HG03045 (cell line): ENCODE results near the gene WDR33.
"Not testable (repeated sequence)": the region's sequence is repeated elsewhere in the genome, so short reads cannot be mapped to it uniquely, and the experiment has no call there.

Source experiments
- ATAC-seq: cut with Tn5 transposase; IDR thresholded peaks from one replicate; pipeline ENCODE4 v1.9.1; 2021; ENCODE audit warnings: mild to moderate bottlenecking, moderate library complexity; ENCODE audit not compliant: unreplicated experiment

WDR33 gene

GRCh38 chr2:127810619-127811396 lies at the start of gene WDR33:
Gene WDR33, minus strand, starts transcription at chr2:127811171. Its CDS starts 40,190 bp downstream, at chr2:127770981.
- ATAC-seq = peak; percentile 97

GRCh38 chr2:127860130-127860529 lies 49.2 kb upstream of the WDR33 start:
- ATAC-seq = no peak

- no peak for ATAC-seq
These were observed 48.7 kb upstream of the WDR33 start for GRCh38 chr2:127859712-127860085.

GRCh38 chr2:127857265-127857808 lies 46.4 kb upstream of the WDR33 start:
- peak; percentile 12 for ATAC-seq

GRCh38 chr2:127853671-127854070 lies 42.7 kb upstream of the WDR33 start:
- no peak for ATAC-seq

GRCh38 chr2:127852388-127852787 lies 41.4 kb upstream of the WDR33 start:
- no peak for ATAC-seq

GRCh38 chr2:127847931-127848330 lies 37.0 kb upstream of the WDR33 start:
- no peak for ATAC-seq

GRCh38 chr2:127844973-127845372 lies 34.0 kb upstream of the WDR33 start:
- no peak for ATAC-seq

- ATAC-seq = no peak
These were observed 32.7 kb upstream of the WDR33 start for GRCh38 chr2:127843677-127844076.

- no peak for ATAC-seq
These were observed 30.7 kb upstream of the WDR33 start for GRCh38 chr2:127841466-127842178.

- no peak for ATAC-seq
These were observed 29.9 kb upstream of the WDR33 start for GRCh38 chr2:127840893-127841292.

GRCh38 chr2:127834951-127835350 lies 24.0 kb upstream of the WDR33 start:
- ATAC-seq = no peak

GRCh38 chr2:127829845-127830246 lies 18.9 kb upstream of the WDR33 start:
- peak; percentile 92 for ATAC-seq

GRCh38 chr2:127826708-127827107 lies 15.7 kb upstream of the WDR33 start:
- ATAC-seq = not testable (repeated sequence)

- no peak for ATAC-seq
These were observed 15.1 kb upstream of the WDR33 start for GRCh38 chr2:127826047-127826446.

- ATAC-seq = no peak
These were observed 9.2 kb upstream of the WDR33 start for GRCh38 chr2:127820080-127820668.

- no peak for ATAC-seq
These were observed 7.9 kb upstream of the WDR33 start for GRCh38 chr2:127818794-127819425.

- ATAC-seq = no peak
These were observed 7.3 kb upstream of the WDR33 start for GRCh38 chr2:127818241-127818640.

GRCh38 chr2:127814677-127815076 lies 3.7 kb upstream of the WDR33 start:
- ATAC-seq = no peak

- ATAC-seq = not testable (repeated sequence)
These were observed 1.5 kb upstream of the WDR33 start for GRCh38 chr2:127812441-127812840.
